ENCODE data around the gene ZBTB20. TPM values are rescaled to one million over a fixed set of nuclear protein-coding genes. Genes with fewer than 3 reads are reported as not detected.

The ZBTB20 gene
- total and polyA plus RNA-seq, 10 of the 15 experiments (the other 5 are each of a cell fraction or from before 2014, with no cell fraction given), result 0.20 to 5.5 (median 2.2) TPM

- H3K4me2 ChIP-seq (ENCODE audit: control insufficient read depth, insufficient read depth), result no peak overlapping the region
- FAIRE-seq, result no peak
- H3K79me2 ChIP-seq (ENCODE audit: control insufficient read depth, insufficient read depth, low read length), result peaks cover 2% of the 10 kb centered on the region
- no peak overlapping the region for H3K4me3 ChIP-seq
- BruUV-seq (replicated peaks), result no TSS peak
- H3K9ac ChIP-seq (ENCODE audit: control insufficient read depth, insufficient read depth, low read length), result no peak overlapping the region
- POLR2A ChIA-PET, result no interaction called here
- no peaks in the 10 kb centered on the region for H3K36me3 ChIP-seq (ENCODE audit: control insufficient read depth in 2 of 2, insufficient read depth in 2 of 2, low read length in 1 of 2)
- no peak overlapping the region for H3K27ac ChIP-seq (ENCODE audit: control insufficient read depth, insufficient read depth)
- WGBS (ENCODE audit: insufficient coverage, insufficient replicate concordance, low lambda C conversion rate, missing lambda C conversion rate), result 52% methylated on average over 5 of the region's 5 CpGs
- intact Hi-C loops (cut with micrococcal nuclease; ENCODE audit: unreplicated experiment) (no loop called here), in situ Hi-C loops (cut with MboI) (no loop called here)
- RAD21 ChIA-PET (ENCODE audit: unreplicated experiment), result no interaction called here
- TF ChIP-seq E4F1 (IDR thresholded peaks at IDR 0.05; ENCODE audit: borderline replicate concordance, partially characterized antibody) (no peak), IKZF2 (IDR thresholded peaks at IDR 0.05) (no peak), WRNIP1 (IDR thresholded peaks at IDR 0.05; ENCODE audit: borderline replicate concordance, low read depth, low read length) (no peak)
- ATAC-seq, result no peak
- CTCF ChIA-PET, result interaction anchor here (0.7 to 1.0 kb wide), 2 partner anchors 52 to 125 kb away, joined by 3 read pairs; no protein-coding TSS in a partner anchor
- no peaks in the 10 kb centered on the region for H4K20me1 ChIP-seq (ENCODE audit: control insufficient read depth, insufficient read depth)
- no peak overlapping the region for H2AFZ ChIP-seq (ENCODE audit: control insufficient read depth, low read depth, low read length)
- no peak for DNase-seq (ENCODE audit: low read depth, low spot score)
- H3K4me1 ChIP-seq (ENCODE audit: control insufficient read depth, insufficient read depth, low read length), result peaks cover 16% of the 10 kb centered on the region
- H3K27me3 ChIP-seq (replicated peaks in 1 of 2; ENCODE audit: control insufficient read depth in 2 of 2, insufficient read depth in 2 of 2, low read length in 1 of 2), result no peaks in the 10 kb centered on the region
- no peaks in the 10 kb centered on the region; the same call in 2 of the 3 replicates for H3K9me3 ChIP-seq (replicated peaks; ENCODE audit: control insufficient read depth, insufficient read depth, low read length)
- SMC1A ChIA-PET (ENCODE audit: uncharacterized antibody, unreplicated experiment), result interaction anchor here (0.9 to 1.1 kb wide), 3 partner anchors 11 to 17 kb away, joined by 3 to 4 read pairs (median 3); no protein-coding TSS in a partner anchor
These were observed 711.5 kb downstream of the ZBTB20 start for GRCh38 chr3:114435386-114436115.
